GM12878 (cell line): ENCODE results near the gene AKAP5. TPM values are rescaled to one million over a fixed set of nuclear protein-coding genes. Genes with fewer than 3 reads are reported as not detected.

Source experiments
- ATAC-seq: fragments of 200-7000 bp; cut with Tn5 transposase; 3 replicates; pipeline ENCODE4 v1.9.1; 2020; ENCODE audit warnings: mild to moderate bottlenecking, moderate library complexity
- BruUV-seq: library from RNA; stranded (reverse); fragments of 400-500 nt; replicated peaks from 2 replicates; lab custom pipeline; 2021; lab: Mats Ljungman, UMichigan
- CTCF ChIA-PET: fragments of 300-600 bp; sonication (Branson Sonifier 250); formaldehyde crosslinking; extraction: SDS; loops from one replicate; lab custom pipeline; 2021; ENCODE audit warnings: inconsistent platforms; lab: Yijun Ruan, JAX
- POLR2A ChIA-PET: fragments of 350-600 bp; formaldehyde crosslinking; extraction: SDS; loops from one replicate; lab custom pipeline; 2021; ENCODE audit warnings: inconsistent platforms; lab: Charles Lee
- RAD21 ChIA-PET: fragments of 300-600 bp; sonication (Branson Sonifier 250); formaldehyde crosslinking; loops from one replicate; lab custom pipeline; 2023; ENCODE audit warnings: antibody characterized with exemption; ENCODE audit not compliant: unreplicated experiment; lab: Charles Lee
- SMC1A ChIA-PET: fragments of 300-600 bp; sonication (Branson Sonifier 250); formaldehyde crosslinking; loops from one replicate; lab custom pipeline; 2023; ENCODE audit not compliant: unreplicated experiment, uncharacterized antibody; lab: Charles Lee
- DNase-seq: peaks from one replicate; pipeline ENCODE4 v3.0.0-alpha.2; 2011; ENCODE audit warnings: low read depth, low spot score
- FAIRE-seq: peaks from 3 replicates; lab custom pipeline; 2011; peaks lifted over from hg19 to GRCh38; lab: Jason Lieb, UNC
- H2AFZ ChIP-seq: 2 replicates; pipeline ENCODE4 v1.6.0; 2011; ENCODE audit warnings: low read depth, low read length, control low read depth; ENCODE audit not compliant: control insufficient read depth
- H3K27ac ChIP-seq: 2 replicates; pipeline ENCODE4 v1.5.1; 2011; ENCODE audit warnings: control low read depth; ENCODE audit not compliant: control insufficient read depth, insufficient read depth
- H3K27me3 ChIP-seq, 2 experiments: replicated peaks in 1 of 2; 2 replicates each; pipeline versions ENCODE4 v1.6.0 to v1.6.1; 2011; ENCODE audit warnings: low read length in 1 of 2; ENCODE audit not compliant: control insufficient read depth in 2 of 2, insufficient read depth in 2 of 2
- H3K36me3 ChIP-seq, 2 experiments: 2 replicates each; pipeline ENCODE4 v1.5.1; 2011; ENCODE audit warnings: low read length in 1 of 2; ENCODE audit not compliant: control insufficient read depth in 2 of 2, insufficient read depth in 2 of 2
- H3K4me1 ChIP-seq: 2 replicates; pipeline ENCODE4 v1.6.1; 2011; ENCODE audit warnings: mild to moderate bottlenecking, low read length, moderate library complexity, mixed read lengths; ENCODE audit not compliant: control insufficient read depth, insufficient read depth
- H3K4me2 ChIP-seq: 2 replicates; pipeline ENCODE4 v1.6.0; 2011; ENCODE audit warnings: control low read depth; ENCODE audit not compliant: control insufficient read depth, insufficient read depth
- H3K4me3 ChIP-seq: fragments of 200-600 bp; sonication (generic); 2 replicates; pipeline ENCODE4 v1.5.1; 2016
- H3K79me2 ChIP-seq: 2 replicates; pipeline ENCODE4 v1.6.0; 2011; ENCODE audit warnings: low read length; ENCODE audit not compliant: control insufficient read depth, insufficient read depth
- H3K9ac ChIP-seq: 2 replicates; pipeline ENCODE4 v1.8.0; 2011; ENCODE audit warnings: low read length, control low read depth, mixed read lengths; ENCODE audit not compliant: control insufficient read depth, insufficient read depth
- H3K9me3 ChIP-seq: replicated peaks from 3 replicates; pipeline ENCODE4 v1.5.1; 2011; ENCODE audit warnings: mild to moderate bottlenecking, low read length; ENCODE audit not compliant: control insufficient read depth, insufficient read depth
- H4K20me1 ChIP-seq: 2 replicates; pipeline ENCODE4 v1.6.0; 2011; ENCODE audit not compliant: control insufficient read depth, insufficient read depth
- FOS ChIP-seq: IDR thresholded peaks from 3 replicates; pipeline ENCODE4 v1.6.1; 2011; ENCODE audit warnings: borderline replicate concordance; ENCODE audit not compliant: insufficient read length; ENCODE audit errors: extremely low read depth
- MEF2B ChIP-seq: fragments of 450-650 bp; IDR thresholded peaks from 2 replicates; pipeline ENCODE4 v1.6.1; 2018; ENCODE audit warnings: mild to moderate bottlenecking, moderate library complexity; ENCODE audit not compliant: partially characterized antibody, poor library complexity, severe bottlenecking
- NFYB ChIP-seq: IDR thresholded peaks from 2 replicates; pipeline ENCODE4 v1.6.1; 2011; ENCODE audit warnings: low read depth, mild to moderate bottlenecking, low read length, improper control_type of control experiment, moderate library complexity; ENCODE audit not compliant: insufficient read depth
- PAX8 ChIP-seq: fragments of 450-650 bp; IDR thresholded peaks from 2 replicates; pipeline ENCODE4 v1.6.1; 2017; ENCODE audit warnings: mild to moderate bottlenecking, moderate library complexity
- PRDM15 ChIP-seq: fragments of 450-650 bp; formaldehyde crosslinking; IDR thresholded peaks from 2 replicates; pipeline ENCODE4 v1.4.0; 2020; ENCODE audit warnings: mild to moderate bottlenecking, moderate library complexity
- SRF ChIP-seq, 2 experiments: IDR thresholded peaks; 2 replicates each; pipeline ENCODE4 v1.6.1; 2011; ENCODE audit warnings: low read depth in 2 of 2, low read length in 2 of 2, mild to moderate bottlenecking in 1 of 2, moderate library complexity in 1 of 2
- TAF1 ChIP-seq: IDR thresholded peaks from 2 replicates; pipeline ENCODE4 v1.6.1; 2011; ENCODE audit warnings: mild to moderate bottlenecking, low read depth, low read length, borderline replicate concordance
- TCF3 ChIP-seq: IDR thresholded peaks from 2 replicates; pipeline ENCODE4 v1.6.1; 2012; ENCODE audit warnings: low read depth, mild to moderate bottlenecking, low read length, borderline replicate concordance; ENCODE audit not compliant: insufficient read depth
- USF2 ChIP-seq: IDR thresholded peaks from 2 replicates; pipeline ENCODE4 v1.6.1; 2011; ENCODE audit warnings: low read depth, low read length, improper control_type of control experiment, borderline replicate concordance
- WGBS: methylation state at CpG from one replicate; pipeline ENCODE4 v1.1.6; 2016; ENCODE audit warnings: low lambda C conversion rate; ENCODE audit not compliant: insufficient replicate concordance, insufficient coverage; ENCODE audit errors: missing lambda C conversion rate; 5-methylcytosine and 5-hydroxymethylcytosine counted together
- in situ Hi-C: fragments of 300-500 bp; cut with MboI; formaldehyde crosslinking; loops from 9 replicates; pipeline ENCODE4 v1.14.3; 2018; ENCODE audit warnings: mixed read lengths
- intact Hi-C: fragments of 100-400 bp; cut with micrococcal nuclease; formaldehyde crosslinking; loops from one replicate; pipeline ENCODE4 v1.14.2; 2022; ENCODE audit not compliant: unreplicated experiment
- polyA plus RNA-seq, 11 experiments: library from polyadenylated mRNA; depleted of rRNA in 4 of 11; unstranded in 6 of 11; stranded (reverse) in 5 of 11; fragments of >200 nt; fragmentation: Nextera tagmentation in 4 of 11; fragmentation: Illumina TruSeq in 1 of 11; extraction: Ambion mirVana in 4 of 11; extraction: Trizol in 1 of 11; gene quantifications; 1 replicate in 1 of 11; 2 replicates in 10 of 11; pipeline versions ENCODE4 v1.2.1 to v1.2.3, GENCODE V29; 2011 to 2016; ENCODE audit warnings: inconsistent platforms in 2 of 11, missing spikeins in 2 of 11, low read depth in 1 of 11
- total RNA-seq, 4 experiments: library from RNA; depleted of rRNA in 3 of 4; stranded (reverse); fragments of >200 nt in 3 of 4; fragmentation: Illumina TruSeq in 1 of 4; extraction: Trizol in 1 of 4; gene quantifications; 2 replicates each; pipeline versions ENCODE4 v1.2.1 to v1.2.3, GENCODE V29; 2013 to 2021
- TF ChIP-seq, protein P1 (sequence below): IDR thresholded peaks from 2 replicates; pipeline ENCODE4 v1.6.1; 2012; ENCODE audit warnings: low read depth, low read length, improper control_type of control experiment
- TF ChIP-seq, protein P2 (sequence below): IDR thresholded peaks from 2 replicates; pipeline ENCODE4 v1.6.1; 2012; ENCODE audit warnings: improper control_type of control experiment, low read depth, low read length; ENCODE audit not compliant: insufficient replicate concordance

The AKAP5 gene
- total and polyA plus RNA-seq, 10 of the 15 experiments (the other 5 are each of a cell fraction or from before 2014, with no cell fraction given): 0.45 to 5.1 (median 1.7) TPM

DNA sequence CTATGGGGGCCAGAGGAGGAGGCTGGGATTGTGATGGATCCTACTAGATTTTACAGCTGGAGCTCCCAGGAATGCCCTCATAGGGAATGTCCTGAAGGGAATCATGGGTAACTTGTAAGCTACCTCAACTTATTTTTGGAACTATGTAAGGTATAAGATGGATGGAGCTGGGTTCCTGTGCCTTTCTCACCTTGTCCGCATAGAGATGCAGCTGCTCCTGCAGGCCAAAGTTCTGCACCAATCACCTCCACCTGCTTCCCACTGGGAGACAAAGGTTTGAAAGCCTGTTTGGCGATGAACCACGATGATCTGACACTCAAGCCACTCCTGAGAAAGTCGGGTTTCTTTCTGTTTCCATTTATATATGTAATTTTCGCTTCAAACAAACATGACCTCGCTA, 648 bp upstream of the AKAP5 start:
- ChIA-PET POLR2A (interaction anchor here (0.5 to 2.4 kb wide), 9 partner anchors 9 to 127 kb away, joined by 3 to 19 read pairs (median 3); partner anchors contain the start of gene MTHFD1), CTCF (interaction anchor here (0.9 to 6.4 kb wide), 9 partner anchors 14 to 120 kb away, joined by 3 to 60 read pairs (median 11); no protein-coding TSS in a partner anchor), SMC1A (interaction anchor here (0.6 to 6.2 kb wide), 12 partner anchors 9 to 167 kb away, joined by 3 to 95 read pairs (median 3); no protein-coding TSS in a partner anchor), RAD21 (interaction anchor here (0.8 to 2.4 kb wide), 6 partner anchors 9 to 90 kb away, joined by 3 to 11 read pairs (median 4); no protein-coding TSS in a partner anchor)
- Histone ChIP-seq H3K4me2 (peak overlapping the region; percentile 94), H4K20me1 (no peaks in the 10 kb centered on the region), H3K4me3 (peak overlapping the region; percentile 79), H3K79me2 (no peaks in the 10 kb centered on the region), H3K4me1 (peaks cover 33% of the 10 kb centered on the region), H3K27ac (peak overlapping the region; percentile 29; the same call in 1 of the 2 replicates), H3K27me3 (no peaks in the 10 kb centered on the region), H3K36me3 (peaks cover 0 to 5% of the 10 kb centered on the region in 2 experiments; a peak in 2 of 4 replicates), H3K9me3 (no peaks in the 10 kb centered on the region), H2AFZ (peak overlapping the region; percentile 73), H3K9ac (peak overlapping the region; percentile 45; the same call in 1 of the 2 replicates)
- intact Hi-C loops: no loop called here
- WGBS: 10% methylated on average over 6 of the region's 6 CpGs
- FAIRE-seq (no peak), DNase-seq (no peak), ATAC-seq (peak; percentile 4; the same call in 2 of the 3 replicates)
- BruUV-seq: TSS peak; percentile 33
- in situ Hi-C loops: no loop called here
- no peak for TF ChIP-seq TCF3
- TF ChIP-seq USF2: no peak
- TF ChIP-seq NFYB: 0 out of 2 replicates have a peak, but pooled peaks have one; percentile 35
- TF ChIP-seq PAX8: no peak
- TF ChIP-seq MEF2B: no peak
- TF ChIP-seq PRDM15 (CRISPR knock-in tag): no peak
- TF ChIP-seq FOS: no peak
- TF ChIP-seq SRF (IDR thresholded peaks at IDR 0.05; ENCODE audit: low read depth in 2 of 2, low read length in 2 of 2): no peak
- TF ChIP-seq, protein P1, sequence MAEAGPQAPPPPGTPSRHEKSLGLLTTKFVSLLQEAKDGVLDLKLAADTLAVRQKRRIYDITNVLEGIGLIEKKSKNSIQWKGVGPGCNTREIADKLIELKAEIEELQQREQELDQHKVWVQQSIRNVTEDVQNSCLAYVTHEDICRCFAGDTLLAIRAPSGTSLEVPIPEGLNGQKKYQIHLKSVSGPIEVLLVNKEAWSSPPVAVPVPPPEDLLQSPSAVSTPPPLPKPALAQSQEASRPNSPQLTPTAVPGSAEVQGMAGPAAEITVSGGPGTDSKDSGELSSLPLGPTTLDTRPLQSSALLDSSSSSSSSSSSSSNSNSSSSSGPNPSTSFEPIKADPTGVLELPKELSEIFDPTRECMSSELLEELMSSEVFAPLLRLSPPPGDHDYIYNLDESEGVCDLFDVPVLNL: no peak
- TF ChIP-seq TAF1: no peak
- TF ChIP-seq, protein P2, sequence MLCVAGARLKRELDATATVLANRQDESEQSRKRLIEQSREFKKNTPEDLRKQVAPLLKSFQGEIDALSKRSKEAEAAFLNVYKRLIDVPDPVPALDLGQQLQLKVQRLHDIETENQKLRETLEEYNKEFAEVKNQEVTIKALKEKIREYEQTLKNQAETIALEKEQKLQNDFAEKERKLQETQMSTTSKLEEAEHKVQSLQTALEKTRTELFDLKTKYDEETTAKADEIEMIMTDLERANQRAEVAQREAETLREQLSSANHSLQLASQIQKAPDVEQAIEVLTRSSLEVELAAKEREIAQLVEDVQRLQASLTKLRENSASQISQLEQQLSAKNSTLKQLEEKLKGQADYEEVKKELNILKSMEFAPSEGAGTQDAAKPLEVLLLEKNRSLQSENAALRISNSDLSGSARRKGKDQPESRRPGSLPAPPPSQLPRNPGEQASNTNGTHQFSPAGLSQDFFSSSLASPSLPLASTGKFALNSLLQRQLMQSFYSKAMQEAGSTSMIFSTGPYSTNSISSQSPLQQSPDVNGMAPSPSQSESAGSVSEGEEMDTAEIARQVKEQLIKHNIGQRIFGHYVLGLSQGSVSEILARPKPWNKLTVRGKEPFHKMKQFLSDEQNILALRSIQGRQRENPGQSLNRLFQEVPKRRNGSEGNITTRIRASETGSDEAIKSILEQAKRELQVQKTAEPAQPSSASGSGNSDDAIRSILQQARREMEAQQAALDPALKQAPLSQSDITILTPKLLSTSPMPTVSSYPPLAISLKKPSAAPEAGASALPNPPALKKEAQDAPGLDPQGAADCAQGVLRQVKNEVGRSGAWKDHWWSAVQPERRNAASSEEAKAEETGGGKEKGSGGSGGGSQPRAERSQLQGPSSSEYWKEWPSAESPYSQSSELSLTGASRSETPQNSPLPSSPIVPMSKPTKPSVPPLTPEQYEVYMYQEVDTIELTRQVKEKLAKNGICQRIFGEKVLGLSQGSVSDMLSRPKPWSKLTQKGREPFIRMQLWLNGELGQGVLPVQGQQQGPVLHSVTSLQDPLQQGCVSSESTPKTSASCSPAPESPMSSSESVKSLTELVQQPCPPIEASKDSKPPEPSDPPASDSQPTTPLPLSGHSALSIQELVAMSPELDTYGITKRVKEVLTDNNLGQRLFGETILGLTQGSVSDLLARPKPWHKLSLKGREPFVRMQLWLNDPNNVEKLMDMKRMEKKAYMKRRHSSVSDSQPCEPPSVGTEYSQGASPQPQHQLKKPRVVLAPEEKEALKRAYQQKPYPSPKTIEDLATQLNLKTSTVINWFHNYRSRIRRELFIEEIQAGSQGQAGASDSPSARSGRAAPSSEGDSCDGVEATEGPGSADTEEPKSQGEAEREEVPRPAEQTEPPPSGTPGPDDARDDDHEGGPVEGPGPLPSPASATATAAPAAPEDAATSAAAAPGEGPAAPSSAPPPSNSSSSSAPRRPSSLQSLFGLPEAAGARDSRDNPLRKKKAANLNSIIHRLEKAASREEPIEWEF: no peak
